HepG2 (cell line): ENCODE measurements around the gene LRRC3C. TPM values are rescaled to one million over a fixed set of nuclear protein-coding genes. Genes with fewer than 3 reads are reported as not detected.

Source experiments
- BHLHE40 ChIP-seq: IDR thresholded peaks from 2 replicates; pipeline ENCODE4 v1.6.1; 2011; ENCODE audit warnings: low read length, improper control_type of control experiment
- HNF4G ChIP-seq, 2 experiments: sonication (generic) in 1 of 2; formaldehyde crosslinking in 1 of 2; IDR thresholded peaks; 2 replicates each; pipeline versions ENCODE4 v1.4.0 to v1.6.1; 2011 to 2020; ENCODE audit warnings: borderline replicate concordance in 2 of 2, low read depth in 2 of 2, mild to moderate bottlenecking in 2 of 2, low read length in 1 of 2, missing genetic modification reagents in 1 of 2, moderate library complexity in 1 of 2
- JUNB ChIP-seq: sonication (generic); formaldehyde crosslinking; IDR thresholded peaks from 2 replicates; pipeline ENCODE4 v1.8.0; 2022; ENCODE audit warnings: missing genetic modification reagents, mild to moderate bottlenecking, borderline replicate concordance
- KLF12 ChIP-seq: sonication (generic); formaldehyde crosslinking; IDR thresholded peaks from 2 replicates; pipeline ENCODE4 v1.4.0; 2020; ENCODE audit warnings: missing genetic modification reagents, borderline replicate concordance
- MAZ ChIP-seq, 2 experiments: sonication (generic) in 1 of 2; formaldehyde crosslinking in 1 of 2; IDR thresholded peaks; 2 replicates each; pipeline versions ENCODE4 v1.5.0 to v1.6.1; 2012 to 2020; ENCODE audit warnings: low read depth in 2 of 2, mild to moderate bottlenecking in 2 of 2, borderline replicate concordance in 1 of 2, improper control_type of control experiment in 1 of 2, low read length in 1 of 2, missing genetic modification reagents in 1 of 2, moderate library complexity in 1 of 2
- MEIS1 ChIP-seq: sonication (generic); formaldehyde crosslinking; IDR thresholded peaks from 2 replicates; pipeline ENCODE4 v1.9.0; 2021; ENCODE audit warnings: mild to moderate bottlenecking, missing genetic modification reagents, moderate library complexity, borderline replicate concordance
- MTF2 ChIP-seq: sonication (generic); formaldehyde crosslinking; IDR thresholded peaks from 2 replicates; pipeline ENCODE4 v1.5.0; 2020; ENCODE audit warnings: missing genetic modification reagents, borderline replicate concordance
- SOX6 ChIP-seq, 2 experiments: fragments of 450-650 bp in 1 of 2; sonication (generic) in 1 of 2; formaldehyde crosslinking in 1 of 2; IDR thresholded peaks; 2 replicates each; pipeline versions ENCODE4 v1.4.0 to v1.6.1; 2017 to 2020; ENCODE audit warnings: antibody characterized with exemption in 1 of 2, mild to moderate bottlenecking in 1 of 2, missing genetic modification reagents in 1 of 2
- TARDBP ChIP-seq: sonication (generic); formaldehyde crosslinking; IDR thresholded peaks from 2 replicates; pipeline ENCODE4 v1.8.0; 2022; ENCODE audit warnings: mild to moderate bottlenecking, missing genetic modification reagents
- ZBTB21 ChIP-seq: sonication (generic); formaldehyde crosslinking; IDR thresholded peaks from 2 replicates; pipeline ENCODE4 v1.4.0; 2020; ENCODE audit warnings: missing genetic modification reagents
- ZNF746 ChIP-seq: sonication (generic); formaldehyde crosslinking; IDR thresholded peaks from 2 replicates; pipeline ENCODE4 v1.8.0; 2022; ENCODE audit warnings: mild to moderate bottlenecking, missing genetic modification reagents
- ZNF777 ChIP-seq: sonication (generic); formaldehyde crosslinking; IDR thresholded peaks from 2 replicates; pipeline ENCODE4 v1.4.0; 2020; ENCODE audit warnings: missing genetic modification reagents
- polyA plus RNA-seq, 8 experiments: library from polyadenylated mRNA; depleted of rRNA in 3 of 8; stranded (reverse) in 7 of 8; unstranded in 1 of 8; fragments of >200 nt; fragmentation: Illumina TruSeq in 4 of 8; extraction: Trizol in 4 of 8; gene quantifications; 2 replicates each; pipeline versions ENCODE4 v1.2.1 to v1.2.3, GENCODE V29; 2011 to 2016; ENCODE audit warnings: low read depth in 4 of 8, missing spikeins in 1 of 8, mixed read lengths in 1 of 8; ENCODE audit not compliant: insufficient read depth in 1 of 8
- total RNA-seq, 5 experiments: library from RNA; depleted of rRNA; stranded (reverse); fragments of >200 nt; fragmentation: Illumina TruSeq; extraction: Trizol; gene quantifications; 2 replicates each; pipeline ENCODE4 v1.2.3, GENCODE V29; 2016; ENCODE audit warnings: low read depth in 1 of 5
- TF ChIP-seq, protein P1 (sequence below): sonication (generic); formaldehyde crosslinking; conservative IDR thresholded peaks from 2 replicates; pipeline ENCODE4 v1.4.0; 2020; ENCODE audit warnings: mild to moderate bottlenecking, missing genetic modification reagents, moderate library complexity
- TF ChIP-seq, protein P2 (sequence below): IDR thresholded peaks from 2 replicates; pipeline ENCODE4 v1.6.1; 2016; ENCODE audit warnings: low read depth, borderline replicate concordance
- TF ChIP-seq, protein P3 (sequence below): sonication (generic); formaldehyde crosslinking; conservative IDR thresholded peaks from 2 replicates; pipeline ENCODE4 v1.8.1; 2023; ENCODE audit warnings: missing genetic modification reagents
- TF ChIP-seq, protein P4 (sequence below): sonication (generic); formaldehyde crosslinking; IDR thresholded peaks from 2 replicates; pipeline ENCODE4 v1.8.0; 2022; ENCODE audit warnings: missing genetic modification reagents, mild to moderate bottlenecking, moderate library complexity, borderline replicate concordance
- TF ChIP-seq, protein P5 (sequence below): sonication (generic); formaldehyde crosslinking; IDR thresholded peaks from 2 replicates; pipeline ENCODE4 v1.5.1; 2020; ENCODE audit warnings: missing genetic modification reagents, mild to moderate bottlenecking, borderline replicate concordance

LRRC3C gene
- total and polyA plus RNA-seq, 2 of the 13 experiments (the other 11 are each of a cell fraction or from before 2014, with no cell fraction given) = 0.17 TPM; not detected in 1

DNA sequence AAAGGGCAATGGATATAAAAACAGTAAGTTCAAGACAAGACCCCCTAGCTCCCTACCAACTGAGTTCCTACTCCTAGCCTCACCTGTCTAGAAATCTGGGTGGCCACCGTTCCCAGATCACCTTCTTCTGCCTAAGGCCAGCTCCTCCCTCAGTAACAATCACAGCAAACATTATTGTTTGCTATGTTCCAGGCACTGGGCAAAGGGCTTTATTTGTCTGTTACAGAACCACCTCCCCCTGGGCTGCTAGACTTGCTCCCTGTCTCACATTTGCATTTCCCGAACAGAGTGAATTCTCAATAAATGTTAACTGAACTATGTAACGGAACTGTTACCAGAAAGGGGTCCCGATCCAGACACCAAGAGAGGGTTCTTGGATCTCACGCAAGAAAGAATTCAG lies 6.8 kb downstream of the LRRC3C start (continued):
- TF ChIP-seq, protein P1, sequence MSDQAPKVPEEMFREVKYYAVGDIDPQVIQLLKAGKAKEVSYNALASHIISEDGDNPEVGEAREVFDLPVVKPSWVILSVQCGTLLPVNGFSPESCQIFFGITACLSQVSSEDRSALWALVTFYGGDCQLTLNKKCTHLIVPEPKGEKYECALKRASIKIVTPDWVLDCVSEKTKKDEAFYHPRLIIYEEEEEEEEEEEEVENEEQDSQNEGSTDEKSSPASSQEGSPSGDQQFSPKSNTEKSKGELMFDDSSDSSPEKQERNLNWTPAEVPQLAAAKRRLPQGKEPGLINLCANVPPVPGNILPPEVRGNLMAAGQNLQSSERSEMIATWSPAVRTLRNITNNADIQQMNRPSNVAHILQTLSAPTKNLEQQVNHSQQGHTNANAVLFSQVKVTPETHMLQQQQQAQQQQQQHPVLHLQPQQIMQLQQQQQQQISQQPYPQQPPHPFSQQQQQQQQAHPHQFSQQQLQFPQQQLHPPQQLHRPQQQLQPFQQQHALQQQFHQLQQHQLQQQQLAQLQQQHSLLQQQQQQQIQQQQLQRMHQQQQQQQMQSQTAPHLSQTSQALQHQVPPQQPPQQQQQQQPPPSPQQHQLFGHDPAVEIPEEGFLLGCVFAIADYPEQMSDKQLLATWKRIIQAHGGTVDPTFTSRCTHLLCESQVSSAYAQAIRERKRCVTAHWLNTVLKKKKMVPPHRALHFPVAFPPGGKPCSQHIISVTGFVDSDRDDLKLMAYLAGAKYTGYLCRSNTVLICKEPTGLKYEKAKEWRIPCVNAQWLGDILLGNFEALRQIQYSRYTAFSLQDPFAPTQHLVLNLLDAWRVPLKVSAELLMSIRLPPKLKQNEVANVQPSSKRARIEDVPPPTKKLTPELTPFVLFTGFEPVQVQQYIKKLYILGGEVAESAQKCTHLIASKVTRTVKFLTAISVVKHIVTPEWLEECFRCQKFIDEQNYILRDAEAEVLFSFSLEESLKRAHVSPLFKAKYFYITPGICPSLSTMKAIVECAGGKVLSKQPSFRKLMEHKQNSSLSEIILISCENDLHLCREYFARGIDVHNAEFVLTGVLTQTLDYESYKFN (CRISPR knock-in tag) = peak; percentile 64
- no peak for TF ChIP-seq MTF2 (CRISPR knock-in tag)
- no peak for TF ChIP-seq TARDBP (CRISPR knock-in tag)
- TF ChIP-seq, protein P2, sequence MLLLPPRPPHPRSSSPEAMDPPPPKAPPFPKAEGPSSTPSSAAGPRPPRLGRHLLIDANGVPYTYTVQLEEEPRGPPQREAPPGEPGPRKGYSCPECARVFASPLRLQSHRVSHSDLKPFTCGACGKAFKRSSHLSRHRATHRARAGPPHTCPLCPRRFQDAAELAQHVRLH (CRISPR knock-in tag) = no peak
- TF ChIP-seq ZNF777 (CRISPR knock-in tag) = no peak
- no peak for TF ChIP-seq ZBTB21 (CRISPR knock-in tag)
- no peak for TF ChIP-seq SOX6 (IDR thresholded peaks at IDR 0.05)
- TF ChIP-seq SOX6 (CRISPR knock-in tag; IDR thresholded peaks at IDR 0.05) = peak; percentile 54
- no peak for TF ChIP-seq BHLHE40
- peak; percentile 32; the same call in 1 of the 2 replicates for TF ChIP-seq HNF4G (IDR thresholded peaks at IDR 0.05; ENCODE audit: borderline replicate concordance, low read depth, low read length)
- no peak for TF ChIP-seq HNF4G (CRISPR knock-in tag; IDR thresholded peaks at IDR 0.05; ENCODE audit: borderline replicate concordance, low read depth)
- no peak for TF ChIP-seq JUNB (CRISPR knock-in tag)
- no peak for TF ChIP-seq ZNF746 (CRISPR knock-in tag)
- TF ChIP-seq, protein P3, sequence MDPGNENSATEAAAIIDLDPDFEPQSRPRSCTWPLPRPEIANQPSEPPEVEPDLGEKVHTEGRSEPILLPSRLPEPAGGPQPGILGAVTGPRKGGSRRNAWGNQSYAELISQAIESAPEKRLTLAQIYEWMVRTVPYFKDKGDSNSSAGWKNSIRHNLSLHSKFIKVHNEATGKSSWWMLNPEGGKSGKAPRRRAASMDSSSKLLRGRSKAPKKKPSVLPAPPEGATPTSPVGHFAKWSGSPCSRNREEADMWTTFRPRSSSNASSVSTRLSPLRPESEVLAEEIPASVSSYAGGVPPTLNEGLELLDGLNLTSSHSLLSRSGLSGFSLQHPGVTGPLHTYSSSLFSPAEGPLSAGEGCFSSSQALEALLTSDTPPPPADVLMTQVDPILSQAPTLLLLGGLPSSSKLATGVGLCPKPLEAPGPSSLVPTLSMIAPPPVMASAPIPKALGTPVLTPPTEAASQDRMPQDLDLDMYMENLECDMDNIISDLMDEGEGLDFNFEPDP = 0 out of 2 replicates have a peak, but pooled peaks have one; percentile 50
- TF ChIP-seq KLF12 (CRISPR knock-in tag) = no peak
- TF ChIP-seq, protein P4, sequence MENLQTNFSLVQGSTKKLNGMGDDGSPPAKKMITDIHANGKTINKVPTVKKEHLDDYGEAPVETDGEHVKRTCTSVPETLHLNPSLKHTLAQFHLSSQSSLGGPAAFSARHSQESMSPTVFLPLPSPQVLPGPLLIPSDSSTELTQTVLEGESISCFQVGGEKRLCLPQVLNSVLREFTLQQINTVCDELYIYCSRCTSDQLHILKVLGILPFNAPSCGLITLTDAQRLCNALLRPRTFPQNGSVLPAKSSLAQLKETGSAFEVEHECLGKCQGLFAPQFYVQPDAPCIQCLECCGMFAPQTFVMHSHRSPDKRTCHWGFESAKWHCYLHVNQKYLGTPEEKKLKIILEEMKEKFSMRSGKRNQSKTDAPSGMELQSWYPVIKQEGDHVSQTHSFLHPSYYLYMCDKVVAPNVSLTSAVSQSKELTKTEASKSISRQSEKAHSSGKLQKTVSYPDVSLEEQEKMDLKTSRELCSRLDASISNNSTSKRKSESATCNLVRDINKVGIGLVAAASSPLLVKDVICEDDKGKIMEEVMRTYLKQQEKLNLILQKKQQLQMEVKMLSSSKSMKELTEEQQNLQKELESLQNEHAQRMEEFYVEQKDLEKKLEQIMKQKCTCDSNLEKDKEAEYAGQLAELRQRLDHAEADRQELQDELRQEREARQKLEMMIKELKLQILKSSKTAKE (CRISPR knock-in tag) = no peak
- TF ChIP-seq MEIS1 (CRISPR knock-in tag) = no peak
- TF ChIP-seq, protein P5, sequence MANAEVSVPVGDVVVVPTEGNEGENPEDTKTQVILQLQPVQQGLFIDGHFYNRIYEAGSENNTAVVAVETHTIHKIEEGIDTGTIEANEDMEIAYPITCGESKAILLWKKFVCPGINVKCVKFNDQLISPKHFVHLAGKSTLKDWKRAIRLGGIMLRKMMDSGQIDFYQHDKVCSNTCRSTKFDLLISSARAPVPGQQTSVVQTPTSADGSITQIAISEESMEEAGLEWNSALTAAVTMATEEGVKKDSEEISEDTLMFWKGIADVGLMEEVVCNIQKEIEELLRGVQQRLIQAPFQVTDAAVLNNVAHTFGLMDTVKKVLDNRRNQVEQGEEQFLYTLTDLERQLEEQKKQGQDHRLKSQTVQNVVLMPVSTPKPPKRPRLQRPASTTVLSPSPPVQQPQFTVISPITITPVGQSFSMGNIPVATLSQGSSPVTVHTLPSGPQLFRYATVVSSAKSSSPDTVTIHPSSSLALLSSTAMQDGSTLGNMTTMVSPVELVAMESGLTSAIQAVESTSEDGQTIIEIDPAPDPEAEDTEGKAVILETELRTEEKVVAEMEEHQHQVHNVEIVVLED = no peak
- 0 out of 2 replicates have a peak, but pooled peaks have one; percentile 30 for TF ChIP-seq MAZ (IDR thresholded peaks at IDR 0.05; ENCODE audit: borderline replicate concordance, low read depth, low read length)
- TF ChIP-seq MAZ (CRISPR knock-in tag; IDR thresholded peaks at IDR 0.05; ENCODE audit: low read depth) = no peak
